Activated T-helper 17 cell treated with anti-CD3 and anti-CD28 coated beads, Interleukin-2, amount 50 U/mL, for 72 hours (primary cell): Measurements from ENCODE around the gene DYNLRB1. TPM values are rescaled to one million over a fixed set of nuclear protein-coding genes. Genes with fewer than 3 reads are reported as not detected.

Experiments
- ATAC-seq: fragments of 150-1000 bp; cut with Tn5 transposase; replicated peaks from 2 replicates; pipeline ENCODE4 v1.10.0; 2021; ENCODE audit warnings: mild to moderate bottlenecking, moderate library complexity
- H3K27ac Mint-ChIP-seq: one replicate; pipeline ENCODE4 v1.8.0; 2022; ENCODE audit warnings: mixed read lengths
- H3K27me3 Mint-ChIP-seq: one replicate; pipeline ENCODE4 v1.8.0; 2022; ENCODE audit warnings: mixed read lengths
- H3K36me3 Mint-ChIP-seq: one replicate; pipeline ENCODE4 v1.8.0; 2022; ENCODE audit warnings: low read depth, mild to moderate bottlenecking, mixed read lengths
- H3K4me1 Mint-ChIP-seq: one replicate; pipeline ENCODE4 v1.8.0; 2022; ENCODE audit warnings: mixed read lengths
- H3K4me3 Mint-ChIP-seq: one replicate; pipeline ENCODE4 v1.8.0; 2022; ENCODE audit warnings: mild to moderate bottlenecking, mixed read lengths
- H3K9me3 Mint-ChIP-seq: one replicate; pipeline ENCODE4 v1.8.0; 2022; ENCODE audit warnings: mixed read lengths
- total RNA-seq, 2 donors: library from RNA; stranded (reverse); gene quantifications; one replicate each; pipeline ENCODE4 v1.2.3, GENCODE V29; 2022

Gene DYNLRB1
- total RNA-seq, 2 donors from 2014 or later: 72.0 to 85.0 TPM

DNA sequence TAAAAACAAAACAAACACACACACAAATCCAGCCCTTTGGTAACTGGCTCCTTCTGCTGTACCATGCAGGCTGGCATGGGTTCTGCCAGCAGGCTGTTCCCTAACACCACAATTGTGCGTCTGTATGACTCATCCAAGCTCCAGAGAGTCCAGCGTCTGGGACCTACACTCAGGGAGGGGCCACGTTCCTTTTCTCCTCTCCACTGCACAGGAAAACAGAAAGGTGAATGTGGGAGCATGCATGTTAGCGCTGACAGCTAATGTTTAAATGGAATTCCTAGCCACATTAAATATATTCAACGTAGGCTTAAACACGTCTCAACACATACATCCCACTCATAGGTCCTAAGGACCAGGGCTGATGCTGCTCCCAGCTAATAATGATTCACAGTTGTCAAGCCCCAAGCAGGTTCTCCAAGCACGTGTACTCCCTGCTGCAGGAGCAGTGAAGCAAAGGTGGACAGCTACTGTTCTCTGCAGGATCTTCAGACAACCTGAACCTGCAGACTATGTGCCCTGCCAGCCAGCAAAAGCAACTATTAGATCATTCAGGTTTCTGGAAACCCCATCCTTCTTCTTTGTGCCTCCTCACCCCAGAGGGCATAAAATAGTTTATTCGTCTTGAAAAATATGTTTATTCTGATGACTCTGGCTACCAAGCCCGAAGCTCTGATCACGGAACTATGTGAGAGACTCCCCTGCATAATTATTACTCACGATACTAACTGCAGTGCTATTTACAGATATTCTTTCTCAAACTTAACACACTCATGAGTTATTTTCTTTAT lies 63.2 kb downstream of the DYNLRB1 start:
- no peaks in the 10 kb centered on the region for H3K27me3 Mint-ChIP-seq
- no peaks in the 10 kb centered on the region for H3K9me3 Mint-ChIP-seq
- H3K36me3 Mint-ChIP-seq: peaks cover 32% of the 10 kb centered on the region
- peak overlapping the region; percentile 95 for H3K27ac Mint-ChIP-seq
- ATAC-seq: no peak
- peaks cover 21% of the 10 kb centered on the region for H3K4me1 Mint-ChIP-seq
- peak overlapping the region; percentile 65 for H3K4me3 Mint-ChIP-seq

DNA sequence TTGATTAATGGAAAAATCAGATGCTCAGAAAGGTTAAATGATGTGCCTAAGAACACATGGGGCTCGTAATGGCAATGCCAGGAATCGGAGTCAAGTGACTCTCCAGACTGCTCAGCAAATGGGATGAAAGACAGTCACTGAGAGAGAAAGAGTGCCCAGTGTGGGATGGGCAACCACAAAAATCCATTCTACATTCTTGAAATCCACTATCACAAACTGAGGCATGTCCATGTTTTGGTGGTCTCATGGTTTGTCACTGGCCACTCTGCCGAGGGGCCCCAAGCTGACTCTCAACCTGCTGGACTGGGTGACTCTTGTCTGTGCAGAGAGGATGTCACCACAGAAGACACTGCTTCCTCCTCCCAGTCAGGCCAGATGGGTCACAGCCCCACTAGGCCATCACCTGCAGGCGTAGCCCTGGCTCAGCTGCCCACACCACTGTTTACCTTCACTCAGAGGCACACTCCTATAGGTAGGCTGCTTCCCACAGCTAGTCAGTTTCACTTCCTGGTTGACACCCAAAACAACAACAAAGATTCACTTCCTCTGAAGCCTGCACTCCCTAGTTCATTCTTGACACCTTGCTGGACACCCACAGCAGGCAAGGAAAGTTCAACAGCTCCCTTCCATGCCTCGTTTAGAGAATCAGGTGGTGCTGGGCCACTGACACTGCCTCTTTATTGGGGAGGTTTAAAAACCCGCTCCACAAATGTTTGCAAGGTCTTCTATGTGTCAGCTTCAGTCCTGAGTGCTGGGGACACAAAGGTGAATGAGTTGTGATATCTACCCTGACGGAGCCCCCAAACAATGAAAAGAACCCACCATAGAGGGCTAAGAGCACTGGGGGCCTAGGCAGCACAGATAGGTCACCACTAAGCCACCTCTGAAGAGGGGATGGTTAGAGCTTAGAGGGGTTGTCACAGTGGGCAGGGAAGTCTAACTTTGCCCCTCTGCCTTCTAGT lies 64.0 kb downstream of the DYNLRB1 start:
- no peaks in the 10 kb centered on the region for H3K9me3 Mint-ChIP-seq
- H3K36me3 Mint-ChIP-seq: peaks cover 31% of the 10 kb centered on the region
- peak overlapping the region; percentile 95 for H3K27ac Mint-ChIP-seq
- H3K27me3 Mint-ChIP-seq: no peaks in the 10 kb centered on the region
- peak overlapping the region; percentile 65 for H3K4me3 Mint-ChIP-seq
- H3K4me1 Mint-ChIP-seq: peaks cover 21% of the 10 kb centered on the region
- peak; percentile 66 for ATAC-seq

DNA sequence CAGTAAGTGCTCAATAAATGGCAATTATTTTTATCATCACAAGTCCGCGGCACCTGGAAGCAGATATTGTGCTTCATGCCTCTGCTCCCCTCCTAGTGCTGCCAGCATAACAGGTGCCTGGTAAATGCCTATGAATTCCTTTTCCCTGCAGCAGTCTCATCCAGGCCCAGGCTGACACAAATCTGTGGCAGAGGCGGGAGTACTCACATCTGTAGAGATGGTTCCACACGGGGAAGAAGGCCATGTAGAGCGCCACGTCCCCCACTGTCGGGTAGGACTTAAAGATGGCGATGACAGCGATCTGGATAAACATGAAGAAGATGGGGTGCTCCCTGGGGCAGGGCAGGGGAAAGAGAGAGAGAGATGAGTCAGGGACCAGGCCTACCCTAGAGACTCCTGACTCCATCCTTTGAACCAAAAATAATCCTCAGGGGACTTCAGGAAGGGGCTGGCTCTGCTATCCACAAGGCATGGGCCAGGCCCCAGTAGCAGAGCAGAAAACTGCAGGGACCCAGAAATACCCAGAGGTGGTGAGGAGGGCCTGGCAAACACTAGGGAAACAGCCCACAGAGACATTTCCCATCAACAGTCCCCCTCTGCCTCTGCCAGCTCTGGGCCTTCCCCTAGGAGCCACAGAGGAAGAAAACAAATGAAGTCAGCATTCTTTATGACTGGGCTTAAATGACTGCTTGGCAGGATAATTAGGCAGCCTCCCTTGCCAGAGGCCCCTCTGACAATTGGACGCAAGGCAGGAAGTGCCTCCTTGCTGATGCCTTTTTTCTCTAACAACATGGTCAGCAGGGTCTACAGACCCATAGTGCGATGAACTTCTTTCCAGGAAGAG lies 65.3 kb downstream of the DYNLRB1 start:
- Mint-ChIP-seq H3K27me3 (no peaks in the 10 kb centered on the region), H3K9me3 (no peaks in the 10 kb centered on the region), H3K27ac (peak overlapping the region; percentile 95), H3K4me1 (peaks cover 21% of the 10 kb centered on the region), H3K36me3 (peaks cover 37% of the 10 kb centered on the region), H3K4me3 (peak overlapping the region; percentile 65)
- peak; percentile 89 for ATAC-seq

DNA sequence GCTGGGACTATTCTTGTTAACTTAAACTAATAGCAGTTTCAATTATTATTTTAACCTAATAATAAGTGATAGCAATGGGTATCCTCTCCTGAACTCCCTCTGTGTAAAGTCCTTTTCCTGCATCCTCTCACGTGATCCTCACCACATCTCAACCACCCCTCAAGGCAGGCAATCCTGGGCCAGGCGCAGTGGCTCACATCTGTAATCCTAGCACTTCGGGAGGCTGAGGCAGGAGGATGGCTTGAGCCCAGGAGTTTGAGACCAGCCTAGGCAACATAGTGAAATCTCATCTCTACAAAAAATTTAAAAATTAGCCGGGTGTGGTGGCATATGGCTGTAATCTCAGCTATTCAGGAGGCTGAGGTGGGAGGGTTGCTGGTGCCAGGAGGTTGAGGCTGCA lies 66.0 kb downstream of the DYNLRB1 start:
- Mint-ChIP-seq H3K9me3 (no peaks in the 10 kb centered on the region), H3K27ac (peak overlapping the region; percentile 95), H3K4me3 (peak overlapping the region; percentile 65), H3K4me1 (peaks cover 21% of the 10 kb centered on the region), H3K27me3 (no peaks in the 10 kb centered on the region), H3K36me3 (peaks cover 38% of the 10 kb centered on the region)
- ATAC-seq: no peak

DNA sequence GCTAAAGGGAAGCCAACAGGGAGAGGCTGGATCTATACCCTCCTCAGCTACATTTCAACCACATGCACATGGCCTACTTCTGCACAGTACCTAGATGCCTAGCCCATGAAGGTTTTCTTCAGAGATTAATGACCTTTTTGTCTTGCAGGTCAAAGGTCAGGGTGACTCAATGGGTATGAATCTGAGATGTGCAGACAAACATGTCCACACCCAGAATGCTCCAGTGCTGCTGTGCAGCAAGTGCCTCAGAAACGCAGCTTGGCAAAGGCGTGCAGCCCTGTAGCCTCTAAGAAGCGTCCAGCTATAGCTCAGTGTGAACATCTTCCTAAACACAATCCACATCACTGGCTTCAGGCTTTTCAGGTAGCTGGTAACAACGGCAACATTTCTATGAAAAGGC lies 66.7 kb downstream of the DYNLRB1 start:
- Mint-ChIP-seq H3K4me3 (no peak overlapping the region), H3K9me3 (no peaks in the 10 kb centered on the region), H3K4me1 (peaks cover 21% of the 10 kb centered on the region), H3K27ac (peak overlapping the region; percentile 95), H3K36me3 (peaks cover 45% of the 10 kb centered on the region), H3K27me3 (no peaks in the 10 kb centered on the region)
- no peak for ATAC-seq

DNA sequence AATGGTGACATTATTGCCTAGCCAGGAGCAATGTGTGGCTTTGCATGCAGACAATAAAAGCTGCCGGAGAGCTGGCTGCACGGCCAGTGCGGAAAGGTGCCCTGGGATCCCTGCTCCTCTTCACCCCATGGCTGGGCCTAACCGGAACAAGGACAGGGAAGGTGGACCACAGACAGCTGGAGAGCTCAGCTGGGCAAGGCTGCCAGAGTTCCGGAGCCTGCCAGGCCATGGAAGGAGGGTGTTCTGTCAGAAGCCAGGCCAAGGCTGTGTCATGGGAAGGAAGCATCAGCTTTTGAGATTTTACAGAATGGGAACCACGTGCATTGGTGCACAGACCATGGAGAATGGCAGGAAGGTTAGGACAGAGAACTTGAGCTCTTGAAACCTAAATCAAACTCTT lies 67.3 kb downstream of the DYNLRB1 start:
- Mint-ChIP-seq H3K36me3 (peaks cover 52% of the 10 kb centered on the region), H3K27ac (peak overlapping the region; percentile 95), H3K4me3 (no peak overlapping the region), H3K27me3 (no peaks in the 10 kb centered on the region), H3K4me1 (peaks cover 21% of the 10 kb centered on the region), H3K9me3 (no peaks in the 10 kb centered on the region)
- ATAC-seq: no peak

DNA sequence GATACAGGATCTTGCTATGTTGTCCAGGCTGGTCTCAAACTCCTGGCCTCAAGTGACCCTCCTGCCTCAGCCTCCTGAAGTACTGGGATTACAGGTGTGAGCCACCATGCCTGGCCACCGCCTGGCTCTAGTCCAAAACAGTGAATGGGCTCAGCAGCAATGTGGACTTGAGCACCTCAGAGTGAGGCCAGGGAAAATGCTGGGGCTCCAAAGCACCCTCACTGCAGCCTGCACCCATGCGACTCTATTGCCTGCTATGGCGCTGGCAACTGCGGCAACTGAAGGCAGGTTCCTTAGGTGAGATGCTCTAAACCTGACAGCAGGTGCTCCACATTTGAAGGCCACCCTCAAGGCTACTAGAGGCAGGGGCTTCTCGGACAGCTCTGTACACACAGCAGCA lies 68.8 kb downstream of the DYNLRB1 start:
- Mint-ChIP-seq H3K4me3 (no peak overlapping the region), H3K9me3 (no peaks in the 10 kb centered on the region), H3K36me3 (peaks cover 43% of the 10 kb centered on the region), H3K27ac (no peak overlapping the region), H3K4me1 (peaks cover 17% of the 10 kb centered on the region), H3K27me3 (no peaks in the 10 kb centered on the region)
- ATAC-seq: no peak

DNA sequence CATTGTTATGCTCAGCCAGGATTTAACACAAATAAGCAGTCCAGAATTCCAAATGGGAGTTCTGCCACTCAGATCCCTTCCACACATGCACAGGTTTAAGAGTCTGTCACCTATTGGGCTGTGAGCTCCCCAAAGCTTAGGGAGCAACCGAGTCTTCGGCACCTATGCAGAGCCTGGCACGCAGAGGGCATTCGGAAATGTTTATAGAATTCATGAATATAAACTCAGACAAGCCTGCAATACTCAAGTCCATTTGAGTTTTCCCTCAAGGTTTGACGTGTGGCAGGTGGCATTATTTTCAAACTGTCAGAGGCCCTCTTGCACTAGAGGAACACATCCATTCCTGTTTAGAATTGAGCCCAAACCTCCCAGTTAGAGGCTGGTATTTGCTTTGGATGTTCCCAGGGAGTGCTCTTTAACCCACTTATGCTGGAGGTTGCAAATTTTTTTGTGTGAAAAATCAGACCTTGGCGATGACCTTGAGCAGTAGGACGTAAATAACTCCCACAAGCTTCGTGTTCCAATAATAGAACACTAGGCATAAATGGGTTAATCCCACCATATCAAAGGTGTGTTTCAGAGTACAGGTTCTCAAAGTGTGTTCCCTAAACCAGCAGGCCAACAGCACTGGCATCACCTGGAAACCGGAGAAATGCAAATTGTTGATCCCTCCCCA lies 70.4 kb downstream of the DYNLRB1 start:
- no peaks in the 10 kb centered on the region for H3K27me3 Mint-ChIP-seq
- peaks cover 1% of the 10 kb centered on the region for H3K4me1 Mint-ChIP-seq
- no peaks in the 10 kb centered on the region for H3K9me3 Mint-ChIP-seq

More for the DNA sequence above, 70.4 kb downstream of the DYNLRB1 start:
- Mint-ChIP-seq H3K4me3 (no peak overlapping the region), H3K36me3 (peaks cover 27% of the 10 kb centered on the region), H3K27ac (no peak overlapping the region)
- no peak for ATAC-seq

Other genes starting within 250 kb of the DYNLRB1 start
- gene AHCY, start 213.1 kb upstream of the DYNLRB1 start, total RNA-seq: 100 to 1,000 TPM in 1 of 2 donors, 10 to 100 TPM in 1; 94.5 to 174 TPM
- gene ITCH, start 153.1 kb upstream of the DYNLRB1 start, total RNA-seq: 10 to 100 TPM; 30.5 to 34.4 TPM
- gene MAP1LC3A, start 42.3 kb downstream of the DYNLRB1 start, total RNA-seq: 1 to 10 TPM; 4.5 to 4.6 TPM
- 10 to 100 TPM; 17.3 to 23.0 TPM for gene PIGU, start 160.7 kb downstream of the DYNLRB1 start, total RNA-seq
- gene TP53INP2, start 187.9 kb downstream of the DYNLRB1 start, total RNA-seq: 1 to 10 TPM; 4.1 to 9.2 TPM